Fibroblast of skin of back (primary cell): ENCODE results near the gene FRMPD1. TPM values are rescaled to one million over a fixed set of nuclear protein-coding genes. Genes with fewer than 3 reads are reported as not detected.
"Not testable (repeated sequence)": the region's sequence is repeated elsewhere in the genome, so short reads cannot be mapped to it uniquely, and the experiment has no call there.

ENCODE experiments used
- DNase-seq: peaks from one replicate; pipeline ENCODE4 v3.0.0-alpha.2; 2013
- polyA plus RNA-seq, 2 experiments: library from polyadenylated mRNA; unstranded; fragments of 120-200 nt; gene quantifications; one replicate each; pipeline ENCODE4 v1.2.1, GENCODE V29; 2013; ENCODE audit not compliant: insufficient read length in 2 of 2

The FRMPD1 gene, protein sequence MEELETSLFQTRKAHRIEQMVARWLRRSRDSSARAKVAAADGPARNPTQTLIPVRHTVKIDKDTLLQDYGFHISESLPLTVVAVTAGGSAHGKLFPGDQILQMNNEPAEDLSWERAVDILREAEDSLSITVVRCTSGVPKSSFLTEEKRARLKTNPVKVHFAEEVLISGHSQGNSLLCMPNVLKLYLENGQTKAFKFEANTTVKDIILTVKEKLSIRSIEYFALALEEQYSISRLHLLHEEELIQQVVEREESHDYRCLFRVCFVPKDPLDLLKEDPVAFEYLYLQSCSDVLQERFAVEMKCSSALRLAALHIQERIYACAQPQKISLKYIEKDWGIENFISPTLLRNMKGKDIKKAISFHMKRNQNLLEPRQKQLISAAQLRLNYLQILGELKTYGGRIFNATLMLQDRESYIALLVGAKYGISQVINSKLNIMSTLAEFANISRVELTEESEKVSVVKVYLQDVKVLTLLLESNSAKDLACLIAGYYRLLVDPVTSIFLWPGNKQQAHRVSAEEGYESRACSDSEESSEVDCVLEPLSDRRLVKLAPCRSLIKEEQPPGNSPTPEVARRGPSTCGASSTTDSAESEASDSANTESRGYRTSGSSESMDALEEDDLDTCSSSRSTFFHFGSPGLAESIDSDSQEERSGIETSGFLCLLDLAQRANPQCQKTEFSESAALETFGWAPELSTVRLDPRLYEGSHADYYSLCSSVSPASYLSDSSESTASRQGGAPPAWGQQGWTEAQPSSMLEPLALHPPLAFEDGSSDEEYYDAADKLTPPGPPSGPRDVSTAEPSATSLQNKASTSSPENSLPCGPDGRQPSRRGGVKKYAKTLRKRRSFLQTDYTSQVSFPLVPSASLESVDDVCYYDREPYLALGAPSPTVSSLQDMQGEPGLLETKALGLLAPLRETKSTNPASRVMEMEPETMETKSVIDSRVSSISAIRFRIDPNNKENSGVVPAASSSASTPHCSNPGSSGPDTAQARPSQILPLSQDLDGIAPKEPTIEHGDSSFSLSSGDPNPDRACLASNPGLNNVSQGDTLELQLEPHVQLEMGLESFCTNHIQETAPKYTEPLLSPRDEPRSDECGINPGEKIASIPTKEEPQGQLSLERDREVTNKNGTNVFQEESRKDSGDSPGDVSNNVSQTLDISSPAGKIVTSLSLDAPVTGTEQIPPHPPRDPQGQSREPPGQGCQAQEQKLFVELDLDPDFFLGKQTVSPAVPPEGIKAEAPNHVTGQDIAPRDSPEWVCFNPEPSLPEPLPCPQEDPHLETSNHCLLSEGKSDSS (N-terminal part only)
- polyA plus RNA-seq (2013, experiment 1 of 2; ENCODE audit: insufficient read length) = not detected
- 0.11 TPM for polyA plus RNA-seq (2013, experiment 2 of 2; ENCODE audit: insufficient read length)

GRCh38 chr9:37650873-37651768 lies at the start of gene FRMPD1:
TSS of gene FRMPD1 (plus strand) at chr9:37650954. CDS start at chr9:37692642, 41,688 bp downstream.
- peak; percentile 41 for DNase-seq

DNA sequence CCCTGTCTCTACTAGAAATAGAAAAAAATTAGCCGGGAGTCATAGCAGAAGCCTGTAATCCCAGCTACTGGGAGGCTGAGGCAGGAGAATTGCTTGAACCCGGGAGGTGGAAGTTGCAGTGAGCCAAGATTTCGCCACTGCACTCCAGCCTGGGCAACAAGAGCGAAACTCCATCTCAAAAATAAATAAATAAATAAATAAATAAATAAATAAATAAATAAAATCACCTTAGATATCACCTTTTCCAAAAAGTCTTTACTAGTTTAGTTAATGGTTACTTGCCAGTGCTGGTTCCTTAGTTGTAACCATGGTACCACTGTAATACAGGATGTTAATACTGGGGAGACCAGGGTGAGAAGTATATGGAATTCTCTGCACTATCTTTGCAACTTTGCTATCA lies 48.7 kb upstream of the FRMPD1 start:
- not testable (repeated sequence) for DNase-seq

- no peak for DNase-seq
These were observed 47.9 kb upstream of the FRMPD1 start for GRCh38 chr9:37602817-37603216.

- no peak for DNase-seq
These were observed 46.5 kb upstream of the FRMPD1 start for GRCh38 chr9:37604296-37604695.

DNA sequence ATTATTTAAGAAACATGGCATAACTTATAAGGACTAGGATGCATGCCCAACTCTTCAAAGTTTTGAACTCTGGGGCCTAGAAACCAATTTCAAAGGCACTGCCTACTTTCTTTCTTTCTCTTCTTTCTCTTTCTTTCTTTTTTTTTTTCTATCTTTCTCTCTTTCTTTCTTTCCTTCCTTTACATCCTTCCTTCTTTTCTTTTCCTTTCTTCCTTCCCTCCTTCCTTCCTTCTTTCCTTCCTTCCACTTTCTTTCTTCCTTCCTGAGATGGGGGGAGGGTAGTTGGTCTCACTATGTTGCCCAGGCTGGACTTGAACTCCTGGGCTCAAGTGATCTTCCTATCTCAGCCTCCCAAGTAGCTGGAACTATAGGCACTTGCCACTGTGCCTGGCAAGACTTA lies 42.5 kb upstream of the FRMPD1 start:
- no peak for DNase-seq

- DNase-seq = no peak
These were observed 40.9 kb upstream of the FRMPD1 start for GRCh38 chr9:37609735-37610397.

GRCh38 chr9:37611014-37611413 lies 39.7 kb upstream of the FRMPD1 start:
- no peak for DNase-seq

- DNase-seq = no peak
These were observed 38.8 kb upstream of the FRMPD1 start for GRCh38 chr9:37611961-37612360.

DNA sequence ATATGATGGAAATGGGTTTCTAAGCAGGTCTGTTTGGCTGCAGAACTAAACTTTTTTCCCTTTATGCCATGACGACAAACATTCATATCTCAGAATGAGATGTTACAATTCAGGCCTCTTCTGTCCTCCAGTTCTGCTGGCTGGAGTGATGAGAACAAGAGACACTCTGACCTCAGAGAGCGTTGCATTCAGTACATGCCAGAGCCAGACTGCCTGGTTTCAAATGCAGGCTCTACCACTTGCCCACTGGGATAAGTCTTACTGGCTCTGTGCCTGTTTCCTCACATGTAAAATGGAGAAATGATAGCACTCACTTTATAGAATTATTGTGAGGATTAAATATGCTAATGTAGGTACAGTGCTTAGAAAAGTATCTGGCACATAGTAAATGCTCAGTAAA lies 33.6 kb upstream of the FRMPD1 start:
- no peak for DNase-seq

DNA sequence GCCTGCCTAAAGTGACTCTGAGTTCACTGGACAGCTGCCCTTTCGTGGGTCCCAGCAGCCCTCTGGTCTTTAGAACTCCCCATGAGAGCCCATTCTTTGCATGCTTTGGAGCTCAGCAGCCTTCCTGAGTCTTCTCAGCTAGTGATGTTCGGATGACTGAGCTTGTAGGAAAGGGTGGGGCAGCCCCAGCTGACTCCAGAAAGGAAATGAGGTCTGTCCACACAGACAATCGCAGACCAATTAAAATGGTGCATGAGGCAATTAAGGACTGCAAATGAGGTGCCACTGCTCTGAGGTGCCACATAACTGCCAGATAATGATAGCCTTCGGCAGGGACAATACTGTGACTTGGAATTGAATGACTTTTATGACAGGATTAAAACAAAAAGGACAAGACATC lies 32.9 kb upstream of the FRMPD1 start:
- peak; percentile 62 for DNase-seq

- DNase-seq = peak; percentile 65
These were observed 31.9 kb upstream of the FRMPD1 start for GRCh38 chr9:37618817-37619216.

GRCh38 chr9:37619806-37620205 lies 30.9 kb upstream of the FRMPD1 start:
- DNase-seq = no peak

DNA sequence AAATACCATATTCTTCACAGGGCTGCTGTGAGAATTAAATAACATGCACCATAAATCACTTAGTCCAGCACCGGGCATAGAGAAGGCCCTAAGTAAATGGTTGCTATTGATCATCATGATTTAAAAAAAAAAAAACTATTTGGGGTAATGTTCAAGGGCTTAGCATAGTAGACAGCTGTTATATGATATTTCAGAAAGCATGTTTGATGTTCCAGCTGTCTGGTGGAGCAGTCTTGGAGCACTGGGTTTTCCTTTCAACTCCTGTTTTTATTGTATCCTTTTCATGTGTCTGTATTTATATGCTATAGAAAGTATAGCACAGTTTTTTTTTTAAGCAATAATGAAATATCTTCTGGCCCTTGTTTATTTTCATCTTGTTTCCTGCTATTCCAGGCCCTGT lies 30.4 kb upstream of the FRMPD1 start:
- no peak for DNase-seq

GRCh38 chr9:37621273-37622121 lies 29.3 kb upstream of the FRMPD1 start:
- no peak for DNase-seq

- no peak for DNase-seq
These were observed 28.3 kb upstream of the FRMPD1 start for GRCh38 chr9:37622462-37622861.

- DNase-seq = no peak
These were observed 27.5 kb upstream of the FRMPD1 start for GRCh38 chr9:37623267-37623666.

- no peak for DNase-seq
These were observed 26.7 kb upstream of the FRMPD1 start for GRCh38 chr9:37624073-37624472.

DNA sequence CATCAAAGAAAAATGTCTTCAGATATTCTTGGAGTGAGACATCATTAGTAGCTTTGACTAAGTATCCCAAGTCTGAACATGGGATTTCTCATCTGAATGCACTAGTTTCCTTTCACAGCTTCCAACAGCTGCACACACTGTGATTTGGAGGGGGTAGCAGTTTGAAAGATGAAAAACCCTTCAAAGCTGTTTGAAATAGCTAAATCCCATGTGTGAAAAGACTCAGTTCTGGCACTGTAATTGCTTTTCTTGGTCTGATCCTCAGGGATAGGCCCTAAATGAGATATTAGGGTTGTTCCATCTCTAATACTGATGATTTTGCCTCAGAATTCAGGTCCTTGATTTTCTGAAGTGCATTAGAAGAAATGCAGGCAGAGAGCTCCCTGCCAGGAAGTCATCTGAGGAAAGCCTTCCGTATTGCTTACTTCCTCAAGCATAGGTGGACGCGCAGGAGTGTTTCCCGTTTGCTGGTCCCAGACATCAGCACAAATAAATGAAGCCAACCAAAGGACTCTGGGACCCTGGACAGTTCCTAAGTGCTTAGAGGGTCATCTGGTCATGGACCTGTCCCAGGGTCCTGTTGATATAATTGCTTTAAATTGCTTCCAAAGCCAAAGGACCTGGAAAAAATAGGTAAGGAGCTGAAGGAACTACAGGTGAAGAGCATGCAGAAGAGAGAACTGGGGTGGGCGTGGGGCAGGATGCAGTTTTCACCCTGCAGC lies 25.6 kb upstream of the FRMPD1 start:
- DNase-seq = no peak

DNA sequence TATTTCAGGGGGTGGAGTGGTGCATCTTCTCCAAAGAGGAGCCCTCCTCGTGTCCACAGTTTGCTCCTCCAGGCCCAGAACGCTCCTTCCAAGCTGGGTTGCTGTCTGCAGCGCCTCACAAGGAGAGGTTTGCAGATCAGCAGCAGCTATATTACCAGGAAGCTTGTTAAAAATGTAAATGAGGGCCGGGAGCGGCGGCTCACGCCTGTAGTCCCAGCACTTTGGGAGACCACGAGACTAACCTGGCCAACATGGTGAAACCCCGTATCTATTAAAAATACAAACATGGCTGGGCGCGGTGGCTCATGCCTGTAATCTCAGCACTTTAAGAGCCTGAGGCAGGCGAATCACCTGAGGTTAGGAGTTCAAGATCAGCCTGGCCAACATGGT lies 25.0 kb upstream of the FRMPD1 start:
- DNase-seq = no peak
